ENCODE data around the gene TARP.
A peak's percentile ranks its signal among the peaks of the same experiment; 100 is the strongest.

The TARP gene

GRCh38 chr7:38282081-38282480 is 8.6 kb upstream of the TARP start:
- H3K27me3 Mint-ChIP-seq (ENCODE audit: low read depth) = no peaks in the 10 kb centered on the region
- no peaks in the 10 kb centered on the region for H3K4me1 Mint-ChIP-seq
- H3K36me3 Mint-ChIP-seq (ENCODE audit: low read depth) = no peaks in the 10 kb centered on the region
- DNase-seq (ENCODE audit: low read depth, low spot score) = no peak
- H3K27ac Mint-ChIP-seq (ENCODE audit: unreplicated experiment) = no peak overlapping the region
- no peak overlapping the region for H3K4me3 Mint-ChIP-seq
- TF ChIP-seq, protein P1, sequence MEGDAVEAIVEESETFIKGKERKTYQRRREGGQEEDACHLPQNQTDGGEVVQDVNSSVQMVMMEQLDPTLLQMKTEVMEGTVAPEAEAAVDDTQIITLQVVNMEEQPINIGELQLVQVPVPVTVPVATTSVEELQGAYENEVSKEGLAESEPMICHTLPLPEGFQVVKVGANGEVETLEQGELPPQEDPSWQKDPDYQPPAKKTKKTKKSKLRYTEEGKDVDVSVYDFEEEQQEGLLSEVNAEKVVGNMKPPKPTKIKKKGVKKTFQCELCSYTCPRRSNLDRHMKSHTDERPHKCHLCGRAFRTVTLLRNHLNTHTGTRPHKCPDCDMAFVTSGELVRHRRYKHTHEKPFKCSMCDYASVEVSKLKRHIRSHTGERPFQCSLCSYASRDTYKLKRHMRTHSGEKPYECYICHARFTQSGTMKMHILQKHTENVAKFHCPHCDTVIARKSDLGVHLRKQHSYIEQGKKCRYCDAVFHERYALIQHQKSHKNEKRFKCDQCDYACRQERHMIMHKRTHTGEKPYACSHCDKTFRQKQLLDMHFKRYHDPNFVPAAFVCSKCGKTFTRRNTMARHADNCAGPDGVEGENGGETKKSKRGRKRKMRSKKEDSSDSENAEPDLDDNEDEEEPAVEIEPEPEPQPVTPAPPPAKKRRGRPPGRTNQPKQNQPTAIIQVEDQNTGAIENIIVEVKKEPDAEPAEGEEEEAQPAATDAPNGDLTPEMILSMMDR (conservative IDR thresholded peaks at IDR 0.05) = no peak
- H3K9me3 Mint-ChIP-seq = no peaks in the 10 kb centered on the region

DNA sequence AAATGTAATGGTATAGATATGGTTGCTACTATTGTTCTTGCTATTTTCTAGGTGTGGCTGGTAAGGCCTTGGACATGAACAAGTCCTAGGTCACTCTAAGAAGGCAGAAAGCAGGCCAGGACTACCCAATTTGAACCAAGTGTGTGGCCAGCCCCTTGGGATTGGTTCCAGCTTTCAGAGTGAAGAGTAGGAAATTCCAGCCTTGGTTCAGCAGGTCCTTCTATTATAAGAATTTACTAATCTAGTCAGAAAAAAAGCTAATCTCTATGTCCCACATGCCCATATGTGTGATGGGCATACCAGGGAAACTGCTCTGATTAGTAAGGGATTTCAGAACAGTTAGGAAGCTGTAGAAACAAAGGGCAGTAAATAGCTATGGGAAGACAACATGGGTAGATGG is 7.8 kb upstream of the TARP start:
- TF ChIP-seq, protein P1 (conservative IDR thresholded peaks at IDR 0.05) = no peak
- Mint-ChIP-seq H3K27me3 (ENCODE audit: low read depth) (no peaks in the 10 kb centered on the region), H3K4me3 (no peak overlapping the region), H3K27ac (ENCODE audit: unreplicated experiment) (no peak overlapping the region), H3K9me3 (no peaks in the 10 kb centered on the region), H3K36me3 (ENCODE audit: low read depth) (no peaks in the 10 kb centered on the region), H3K4me1 (peaks cover 8% of the 10 kb centered on the region)
- no peak for DNase-seq (ENCODE audit: low read depth, low spot score)

DNA sequence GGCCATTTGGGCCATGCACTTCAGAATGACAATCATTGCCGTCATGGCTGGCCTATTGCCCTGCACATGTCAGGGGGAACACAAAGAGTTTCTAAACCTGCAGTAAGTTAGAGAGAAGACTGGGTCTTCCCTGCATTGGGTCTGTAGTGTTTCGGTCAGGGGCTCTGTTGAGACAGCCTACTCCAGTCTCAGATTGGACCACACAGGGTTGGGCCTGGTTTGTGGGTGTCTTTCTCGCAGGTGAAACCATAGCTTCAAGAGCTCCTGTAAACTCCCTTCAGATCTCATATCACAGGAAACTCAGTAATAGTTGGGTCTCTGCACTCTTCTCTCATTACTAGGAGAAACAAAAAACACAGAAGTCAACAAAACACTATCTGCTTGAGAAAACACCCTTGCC is 7.3 kb upstream of the TARP start:
- Mint-ChIP-seq H3K4me1 (peaks cover 9% of the 10 kb centered on the region), H3K27me3 (ENCODE audit: low read depth) (no peaks in the 10 kb centered on the region), H3K9me3 (no peaks in the 10 kb centered on the region), H3K36me3 (ENCODE audit: low read depth) (no peaks in the 10 kb centered on the region), H3K27ac (ENCODE audit: unreplicated experiment) (no peak overlapping the region), H3K4me3 (no peak overlapping the region)
- DNase-seq (ENCODE audit: low read depth, low spot score) = no peak
- TF ChIP-seq, protein P1 (conservative IDR thresholded peaks at IDR 0.05) = no peak

GRCh38 chr7:38280000-38280399 is 6.6 kb upstream of the TARP start:
- no peaks in the 10 kb centered on the region for H3K9me3 Mint-ChIP-seq
- no peaks in the 10 kb centered on the region for H3K27me3 Mint-ChIP-seq (ENCODE audit: low read depth)
- H3K4me3 Mint-ChIP-seq = no peak overlapping the region
- peaks cover 9% of the 10 kb centered on the region for H3K4me1 Mint-ChIP-seq
- no peaks in the 10 kb centered on the region for H3K36me3 Mint-ChIP-seq (ENCODE audit: low read depth)
- no peak overlapping the region for H3K27ac Mint-ChIP-seq (ENCODE audit: unreplicated experiment)
- TF ChIP-seq, protein P1 (conservative IDR thresholded peaks at IDR 0.05) = no peak
- no peak for DNase-seq (ENCODE audit: low read depth, low spot score)

GRCh38 chr7:38276096-38276877 is 2.9 kb upstream of the TARP start:
- Mint-ChIP-seq H3K36me3 (ENCODE audit: low read depth) (no peaks in the 10 kb centered on the region), H3K4me1 (peaks cover 9% of the 10 kb centered on the region), H3K27me3 (ENCODE audit: low read depth) (no peaks in the 10 kb centered on the region), H3K27ac (ENCODE audit: unreplicated experiment) (peak overlapping the region; percentile 64), H3K9me3 (no peaks in the 10 kb centered on the region), H3K4me3 (no peak overlapping the region)
- DNase-seq (ENCODE audit: low read depth, low spot score) = no peak
- TF ChIP-seq, protein P1 (conservative IDR thresholded peaks at IDR 0.05) = no peak

Measured in neural crest cell (in vitro differentiated cells).